ENCODE results near the gene KCTD5.

- TF ChIP-seq, protein P1, sequence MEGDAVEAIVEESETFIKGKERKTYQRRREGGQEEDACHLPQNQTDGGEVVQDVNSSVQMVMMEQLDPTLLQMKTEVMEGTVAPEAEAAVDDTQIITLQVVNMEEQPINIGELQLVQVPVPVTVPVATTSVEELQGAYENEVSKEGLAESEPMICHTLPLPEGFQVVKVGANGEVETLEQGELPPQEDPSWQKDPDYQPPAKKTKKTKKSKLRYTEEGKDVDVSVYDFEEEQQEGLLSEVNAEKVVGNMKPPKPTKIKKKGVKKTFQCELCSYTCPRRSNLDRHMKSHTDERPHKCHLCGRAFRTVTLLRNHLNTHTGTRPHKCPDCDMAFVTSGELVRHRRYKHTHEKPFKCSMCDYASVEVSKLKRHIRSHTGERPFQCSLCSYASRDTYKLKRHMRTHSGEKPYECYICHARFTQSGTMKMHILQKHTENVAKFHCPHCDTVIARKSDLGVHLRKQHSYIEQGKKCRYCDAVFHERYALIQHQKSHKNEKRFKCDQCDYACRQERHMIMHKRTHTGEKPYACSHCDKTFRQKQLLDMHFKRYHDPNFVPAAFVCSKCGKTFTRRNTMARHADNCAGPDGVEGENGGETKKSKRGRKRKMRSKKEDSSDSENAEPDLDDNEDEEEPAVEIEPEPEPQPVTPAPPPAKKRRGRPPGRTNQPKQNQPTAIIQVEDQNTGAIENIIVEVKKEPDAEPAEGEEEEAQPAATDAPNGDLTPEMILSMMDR (conservative IDR thresholded peaks at IDR 0.05): no peak
- no peak for TF ChIP-seq EZH2 (IDR thresholded peaks at IDR 0.05; ENCODE audit: low read depth)
Observed at GRCh38 chr16:2687531-2688308, 5.4 kb downstream of the KCTD5 start.

Measured in PC-9 (cell line).